ELR (cell line): ENCODE measurements around the gene BIRC3.
"Not testable (repeated sequence)": the region's sequence is repeated elsewhere in the genome, so short reads cannot be mapped to it uniquely, and the experiment has no call there.

ENCODE experiments used
- DNase-seq: peaks from one replicate; pipeline ENCODE4 v3.0.0-alpha.2; 2015; ENCODE audit warnings: low read depth

The BIRC3 gene

DNA sequence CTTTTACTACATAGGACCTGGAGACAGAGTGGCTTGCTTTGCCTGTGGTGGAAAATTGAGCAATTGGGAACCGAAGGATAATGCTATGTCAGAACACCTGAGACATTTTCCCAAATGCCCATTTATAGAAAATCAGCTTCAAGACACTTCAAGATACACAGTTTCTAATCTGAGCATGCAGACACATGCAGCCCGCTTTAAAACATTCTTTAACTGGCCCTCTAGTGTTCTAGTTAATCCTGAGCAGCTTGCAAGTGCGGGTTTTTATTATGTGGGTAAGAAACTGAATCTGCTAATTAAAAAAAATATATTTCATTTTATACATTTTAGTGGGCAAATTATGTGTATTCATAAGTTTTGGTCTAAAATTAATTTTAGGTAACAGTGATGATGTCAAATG is 7.8 kb downstream of the BIRC3 start:
- DNase-seq = no peak

DNA sequence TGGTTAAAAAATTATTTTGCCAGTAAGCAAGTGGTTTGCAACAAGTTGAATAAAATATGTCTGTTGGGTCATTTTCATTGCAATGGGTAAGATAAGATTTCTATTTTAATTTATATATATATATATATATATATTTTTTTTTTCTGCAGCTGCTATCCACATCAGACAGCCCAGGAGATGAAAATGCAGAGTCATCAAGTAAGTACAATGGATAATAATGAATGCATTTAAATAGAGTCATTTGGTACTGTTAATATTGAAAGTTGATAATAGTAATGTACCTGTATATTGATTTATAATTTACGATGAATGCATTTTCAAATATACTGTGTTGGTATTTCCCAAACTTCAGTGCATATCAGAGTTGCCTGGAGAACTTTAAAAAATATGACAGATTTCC is 11.5 kb downstream of the BIRC3 start:
- DNase-seq = no peak

DNA sequence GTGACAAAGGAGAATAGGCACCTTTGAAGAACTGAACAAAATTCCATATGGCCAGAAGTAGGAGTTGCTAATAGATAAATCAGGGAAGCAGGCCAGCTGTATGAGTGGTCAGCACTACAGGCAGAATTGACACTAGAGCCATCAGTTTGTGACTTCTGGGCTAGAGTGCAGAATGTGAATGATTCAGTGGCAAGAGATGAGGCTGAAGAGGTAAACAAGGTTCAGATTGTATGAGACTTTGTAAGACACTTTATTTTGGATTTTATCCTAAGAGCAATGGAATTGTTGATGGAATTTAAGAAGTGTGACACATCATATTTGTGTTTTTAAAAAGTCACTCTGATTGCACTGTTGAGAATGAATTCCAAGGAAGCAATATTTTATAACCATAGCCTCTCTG is 12.9 kb downstream of the BIRC3 start:
- DNase-seq = no peak

DNA sequence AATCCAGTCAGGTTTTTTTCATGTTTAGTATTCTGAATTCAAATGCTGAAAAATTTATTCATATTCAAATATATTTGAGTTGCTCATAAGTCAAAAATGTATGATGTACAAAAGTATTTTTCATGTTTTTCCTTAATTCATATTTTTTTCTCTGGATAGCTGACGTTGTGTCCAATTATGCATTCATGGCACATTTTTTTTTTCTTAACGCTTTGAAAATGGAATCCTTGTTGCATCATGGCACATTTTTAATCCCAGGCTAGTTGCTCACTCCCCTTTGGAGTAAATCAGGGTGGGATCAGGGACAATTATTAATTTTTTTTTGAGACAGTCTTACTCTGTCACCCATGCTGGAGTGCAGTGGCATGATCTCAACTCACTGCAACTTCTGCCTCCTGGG is 14.1 kb downstream of the BIRC3 start:
- no peak for DNase-seq

DNA sequence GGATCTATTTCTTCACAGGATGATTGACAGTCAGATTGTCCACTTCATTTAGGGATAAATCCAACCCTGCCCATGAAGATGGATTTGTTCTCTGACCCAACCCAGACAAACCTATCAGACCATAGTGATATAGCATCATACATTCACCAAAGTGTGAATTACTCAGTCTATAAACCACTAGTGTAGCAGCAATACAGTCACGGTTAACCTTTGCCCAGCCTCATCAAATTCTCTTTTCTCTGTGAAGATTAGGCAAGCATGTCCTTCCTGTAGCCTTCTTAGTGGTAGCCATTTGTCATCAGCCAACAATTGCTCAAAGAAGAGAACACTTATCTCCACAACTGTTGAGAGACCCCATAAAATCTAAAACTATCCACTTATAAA is 15.3 kb downstream of the BIRC3 start:
- no peak for DNase-seq

DNA sequence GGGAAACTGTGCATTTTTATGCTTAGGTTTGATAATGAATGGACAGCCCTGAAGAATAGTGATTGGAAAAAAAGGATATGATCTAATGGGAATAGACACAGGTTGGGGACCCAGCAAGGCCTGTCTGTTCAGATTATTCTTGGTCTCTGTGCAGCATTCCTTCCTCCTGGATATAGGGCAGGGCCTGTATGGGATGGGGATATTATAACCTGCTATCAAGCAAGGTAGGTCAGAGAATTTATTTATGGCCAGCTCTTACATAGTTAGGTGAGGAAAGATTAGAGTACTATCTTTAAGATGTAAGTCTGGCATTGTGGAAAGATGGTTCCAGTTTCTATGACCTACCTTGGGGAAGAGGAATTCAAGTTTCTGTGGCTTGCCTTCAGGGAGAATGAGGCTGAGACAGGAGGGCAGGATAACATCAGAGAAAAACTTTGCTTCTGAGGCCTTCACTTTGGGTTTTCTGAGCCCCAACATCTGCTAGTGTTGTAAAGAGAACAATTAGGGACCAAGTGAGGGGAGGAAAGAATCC is 21.3 kb downstream of the BIRC3 start:
- no peak for DNase-seq

DNA sequence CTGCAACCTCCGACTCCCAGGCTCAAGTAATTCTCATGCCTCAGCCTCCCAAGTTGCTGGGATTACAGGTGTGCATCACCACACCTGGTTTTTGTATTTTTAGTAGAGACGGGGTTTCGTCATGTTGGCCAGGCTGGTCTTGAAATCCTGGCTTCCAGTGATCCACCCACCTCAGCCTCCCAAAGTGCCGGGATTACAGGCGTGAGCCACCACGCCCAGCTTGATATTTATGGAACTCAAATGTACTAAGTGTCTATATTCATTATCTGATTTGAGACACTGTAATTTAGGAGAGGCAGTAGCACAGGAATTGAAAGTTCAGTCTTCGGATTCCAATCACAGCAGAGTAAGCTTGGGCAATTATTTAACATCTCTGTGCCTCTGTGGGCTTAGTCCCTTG is 24.0 kb downstream of the BIRC3 start:
- not testable (repeated sequence) for DNase-seq

DNA sequence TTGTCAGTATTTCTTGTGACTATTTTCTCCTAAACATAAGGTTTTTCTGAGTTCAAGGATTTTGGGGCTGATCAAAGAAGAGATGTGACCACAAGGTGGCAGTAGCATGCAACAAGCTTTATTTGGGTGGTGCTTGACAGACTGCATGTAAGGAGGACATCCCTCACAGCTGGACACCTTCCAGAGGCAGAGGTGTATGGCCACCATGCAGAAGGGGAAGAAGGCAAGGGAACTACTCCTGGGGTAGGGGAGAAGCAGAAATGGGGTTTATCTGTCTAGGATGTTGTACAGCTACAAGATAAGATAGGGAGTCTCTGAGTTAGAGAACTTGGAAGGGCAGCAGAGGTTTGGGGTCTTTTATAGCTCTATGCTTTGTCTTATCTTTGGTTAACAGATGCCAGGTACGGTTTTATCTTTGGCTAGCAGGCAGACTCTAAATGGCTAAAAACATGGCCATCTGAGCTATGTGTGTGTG is 24.6 kb downstream of the BIRC3 start:
- DNase-seq = peak; percentile 90

DNA sequence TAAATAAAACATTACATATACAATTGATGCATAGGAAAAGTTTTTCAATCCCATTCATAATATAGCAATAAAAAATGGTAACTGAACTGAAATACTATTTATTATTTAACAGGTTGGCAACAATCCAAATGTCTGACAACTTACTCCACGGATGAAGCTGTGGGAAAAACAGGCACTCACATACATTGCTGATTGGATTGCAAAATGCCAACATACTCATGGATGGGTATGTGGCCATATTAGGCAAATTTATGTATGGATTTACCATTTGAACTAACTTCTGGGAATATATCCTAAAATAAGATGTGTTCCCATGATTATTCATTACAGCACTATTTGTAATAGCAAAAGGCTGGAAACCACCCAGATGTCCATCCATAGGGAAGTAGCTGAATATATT is 26.5 kb downstream of the BIRC3 start:
- peak; percentile 55 for DNase-seq

DNA sequence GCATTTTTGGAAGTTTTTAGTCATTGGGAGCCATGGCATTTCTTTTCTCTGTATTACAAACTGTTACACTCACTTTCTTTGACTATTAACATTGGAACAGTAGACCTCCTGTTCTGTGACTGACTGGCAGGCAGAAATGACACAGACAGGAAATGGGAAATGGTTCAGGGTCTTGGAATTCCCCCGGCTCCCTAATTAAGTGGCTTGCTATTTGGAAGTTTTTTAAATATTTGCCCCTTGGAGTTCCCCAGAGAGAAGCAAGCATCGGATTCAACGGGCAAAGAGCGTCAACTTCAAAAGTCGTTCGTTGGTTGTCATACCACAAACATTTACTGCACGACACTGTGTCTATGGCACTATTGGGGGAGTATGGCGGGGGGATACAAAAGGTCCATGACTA is 28.6 kb downstream of the BIRC3 start:
- peak; percentile 93 for DNase-seq

DNA sequence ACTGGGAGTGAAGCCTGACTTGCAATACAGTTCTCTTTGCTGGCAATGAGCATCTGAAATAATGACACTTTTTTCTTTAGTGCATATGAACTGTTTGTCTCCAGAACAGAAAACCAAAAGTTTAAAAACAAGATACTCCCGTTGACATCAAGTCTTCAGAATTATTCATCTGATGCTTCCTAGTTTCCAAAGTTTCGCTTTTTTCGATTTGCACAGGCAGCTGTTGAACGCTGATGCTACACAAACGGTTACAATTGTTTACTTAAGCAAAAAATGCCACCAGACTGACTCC is 29.1 kb downstream of the BIRC3 start:
- no peak for DNase-seq

DNA sequence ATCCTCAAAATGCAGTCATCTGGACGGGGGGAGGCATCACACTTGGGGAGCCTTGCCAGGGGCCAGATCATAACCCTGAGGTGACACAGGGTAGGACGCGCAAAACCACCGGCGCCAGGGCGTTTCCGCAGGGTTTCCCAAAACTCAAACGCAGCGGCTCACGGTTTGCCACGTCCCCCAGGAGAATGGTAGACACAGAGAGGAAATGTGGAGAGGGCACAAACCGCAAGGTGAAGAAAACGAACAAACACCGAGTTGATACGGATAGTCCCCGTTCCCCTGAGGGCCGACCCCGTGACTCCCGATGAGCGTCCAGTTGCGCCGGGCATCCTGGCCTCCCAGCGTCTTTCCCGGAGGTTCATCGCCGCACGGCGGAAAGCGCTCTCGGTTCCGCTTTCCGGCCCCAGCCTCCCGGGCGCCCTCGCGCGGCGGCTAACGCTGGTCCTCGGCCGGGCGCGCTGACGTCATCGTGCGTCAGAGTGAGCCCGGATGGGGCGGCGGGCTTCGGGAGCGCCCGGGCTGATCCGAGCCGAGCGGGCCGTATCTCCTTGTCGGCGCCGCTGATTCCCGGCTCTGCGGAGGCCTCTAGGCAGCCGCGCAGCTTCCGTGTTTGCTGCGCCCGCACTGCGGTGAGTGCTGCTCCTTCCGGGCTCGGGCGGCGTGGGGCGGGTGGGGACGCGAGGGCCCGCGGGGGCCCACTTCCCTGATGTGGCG is 29.6 kb downstream of the BIRC3 start, which contains the start of gene BIRC2:
Gene BIRC2, plus strand, starts transcription at position 467 of the 714 bp plus-strand sequence. CDS start 2,641 bp downstream, outside the sequence.
- peak; percentile 97 for DNase-seq

DNA sequence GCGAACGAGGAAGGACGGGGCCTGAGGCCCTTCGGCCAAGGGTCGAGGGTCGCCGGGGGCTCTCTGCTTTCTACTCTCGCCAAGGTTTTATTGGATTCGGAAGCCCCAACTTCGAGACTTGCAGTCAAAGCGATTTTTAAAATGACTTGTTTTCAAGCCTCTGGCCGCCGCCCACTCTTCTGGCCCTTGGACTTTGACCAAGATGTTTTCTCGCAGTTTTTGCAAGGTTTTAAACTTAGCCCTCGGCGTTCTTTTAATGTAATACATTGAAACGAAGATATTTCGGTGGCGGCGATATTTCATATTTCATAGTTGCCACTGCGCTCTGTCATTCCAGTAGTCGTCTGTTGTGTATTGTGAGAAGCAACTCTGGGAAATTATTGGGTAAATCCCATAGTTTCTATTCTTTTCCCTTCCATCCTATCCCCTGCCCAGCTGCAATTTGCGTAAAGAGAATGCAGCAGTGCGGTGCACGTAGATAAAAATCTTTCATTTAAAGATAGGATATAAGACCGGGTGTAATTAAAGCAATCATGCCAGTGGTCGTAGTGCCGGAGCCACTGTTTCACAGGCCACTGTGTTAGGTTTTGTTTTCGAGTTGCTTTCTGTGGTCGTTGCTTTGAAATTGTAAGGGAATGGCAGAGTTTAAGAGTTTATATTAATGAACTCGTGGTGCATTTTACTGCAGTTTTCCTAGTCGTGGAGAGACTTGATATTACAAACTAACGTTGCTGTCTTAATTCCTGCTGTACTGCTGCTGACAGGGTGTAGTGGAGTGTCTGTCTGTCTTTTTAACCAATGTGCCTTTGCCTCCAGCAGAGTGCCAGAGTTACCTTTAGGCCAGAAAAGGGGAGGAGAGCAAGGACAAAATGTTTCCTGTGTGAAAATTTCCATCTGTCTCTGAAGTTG is 30.4 kb downstream of the BIRC3 start:
- DNase-seq = peak; percentile 53

DNA sequence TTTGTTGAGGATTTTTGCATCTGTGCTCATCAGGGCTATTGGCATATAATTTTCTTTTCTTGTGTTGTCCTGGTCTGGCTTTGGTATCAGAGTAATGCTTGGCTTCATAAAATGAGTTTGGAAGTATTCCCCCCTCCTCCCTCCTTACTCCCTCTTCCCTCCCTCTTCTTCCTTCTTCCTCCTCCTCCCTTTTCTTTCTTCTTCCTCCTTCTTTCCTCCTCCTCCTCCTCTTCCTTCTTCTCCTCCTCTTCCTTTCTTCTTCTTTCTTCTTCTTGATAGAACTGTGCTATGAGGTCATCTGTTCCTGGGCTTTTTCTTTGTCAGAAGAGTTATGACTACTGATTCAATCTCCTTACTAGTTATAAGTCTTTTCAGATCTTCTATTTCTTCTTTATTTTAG is 39.8 kb downstream of the BIRC3 start:
- no peak for DNase-seq

DNA sequence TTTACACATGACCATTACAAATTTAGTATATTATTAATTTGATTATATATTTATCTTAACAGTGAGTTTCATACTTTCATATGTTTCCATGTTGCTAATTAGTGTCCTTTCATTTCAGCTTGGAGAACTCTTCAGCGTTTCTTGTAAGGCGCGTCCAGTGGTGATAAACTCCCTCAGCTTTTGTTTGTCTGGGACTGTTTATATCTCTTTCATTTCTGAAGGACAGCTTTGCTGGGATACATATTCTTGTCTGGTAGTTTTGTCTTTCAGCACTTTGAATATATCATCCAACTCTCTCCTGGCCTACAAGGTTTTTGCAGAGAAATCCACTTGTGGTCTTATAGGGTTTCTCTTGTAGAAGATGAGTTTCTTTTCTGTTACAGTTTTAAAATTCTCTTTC is 42.1 kb downstream of the BIRC3 start:
- no peak for DNase-seq

DNA sequence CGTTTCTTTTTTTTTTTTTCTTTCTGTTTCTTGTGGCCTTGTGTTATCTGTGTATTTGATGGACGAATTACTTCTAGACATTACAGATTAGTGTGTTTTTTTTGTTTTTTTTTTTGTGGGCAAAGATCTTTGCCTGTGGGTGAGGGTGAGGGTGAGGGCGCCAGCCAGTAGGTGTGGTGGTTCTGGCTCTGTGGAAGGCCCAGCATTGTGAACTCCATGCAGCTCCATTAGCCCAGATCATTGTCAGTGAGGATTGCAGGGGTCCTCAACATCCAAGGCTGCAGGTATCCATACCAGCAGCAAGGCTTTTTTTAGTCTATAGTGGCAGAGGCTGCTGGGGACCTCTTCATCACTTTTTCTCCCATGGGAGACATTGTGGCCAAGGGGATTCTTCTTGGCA is 43.4 kb downstream of the BIRC3 start:
- DNase-seq = no peak

DNA sequence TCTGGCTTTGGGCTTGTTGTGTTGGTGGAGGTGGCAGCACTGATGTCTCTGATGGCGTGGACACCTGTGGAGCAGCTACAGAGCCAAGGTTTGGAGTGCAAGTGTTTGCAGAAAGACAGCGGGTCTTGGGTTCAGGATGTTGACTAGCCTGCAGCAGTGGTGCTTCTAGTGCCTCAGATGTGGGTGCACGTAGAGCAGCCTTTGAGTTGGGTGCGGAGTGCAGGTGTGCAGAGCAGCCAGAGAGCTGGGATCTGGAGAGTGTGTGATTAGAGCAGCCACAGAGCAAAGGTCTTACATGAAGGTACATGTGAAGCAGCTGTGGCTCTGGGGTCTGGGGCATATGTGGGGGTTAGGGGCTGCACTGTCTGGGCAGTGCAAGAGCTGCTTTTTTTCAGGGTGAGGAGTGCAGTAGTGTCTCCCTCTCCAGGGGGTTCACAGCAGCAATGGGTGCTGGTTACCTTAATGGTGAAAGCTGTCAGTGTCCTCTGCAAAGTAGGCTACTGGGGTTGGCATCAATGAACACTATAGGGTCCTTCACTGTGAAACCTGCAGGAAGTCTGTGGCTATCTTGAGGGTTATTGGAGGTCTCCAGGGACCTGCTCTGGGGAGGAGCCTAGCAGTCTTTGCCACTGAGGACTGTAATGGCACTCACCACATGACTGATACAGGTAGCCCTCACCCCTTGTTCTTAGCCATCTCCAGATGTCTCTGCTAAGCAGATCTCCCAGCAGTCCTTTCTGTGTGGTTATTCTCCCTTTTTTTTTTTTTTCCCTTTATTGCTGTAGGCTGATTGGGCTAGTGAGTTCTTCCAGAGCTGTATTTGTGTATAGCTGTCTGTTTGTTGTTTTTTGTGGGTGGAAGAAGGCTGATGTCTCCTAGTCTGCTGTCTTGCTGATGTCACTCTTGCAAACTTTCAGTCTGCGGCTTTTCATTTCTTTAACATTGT is 44.1 kb downstream of the BIRC3 start:
- DNase-seq = no peak

DNA sequence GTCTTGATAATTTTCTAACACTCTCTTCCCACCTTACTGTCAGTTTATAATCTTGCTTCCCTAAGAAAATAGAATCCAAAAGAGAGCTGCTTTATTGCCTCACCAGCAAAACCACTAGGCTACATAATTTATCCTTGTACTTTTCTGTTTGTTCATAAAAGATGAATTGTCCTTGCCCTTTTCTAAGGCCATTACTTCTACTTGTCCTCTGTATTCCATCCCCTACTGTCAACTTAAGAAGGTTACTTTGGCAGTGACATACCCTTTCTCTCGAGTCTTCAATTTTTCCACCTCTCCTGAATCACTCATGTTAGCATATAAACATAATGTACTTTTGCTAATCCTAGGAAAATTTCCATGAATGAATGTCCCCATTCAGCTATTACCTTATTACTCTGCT is 47.7 kb downstream of the BIRC3 start:
- DNase-seq = no peak

DNA sequence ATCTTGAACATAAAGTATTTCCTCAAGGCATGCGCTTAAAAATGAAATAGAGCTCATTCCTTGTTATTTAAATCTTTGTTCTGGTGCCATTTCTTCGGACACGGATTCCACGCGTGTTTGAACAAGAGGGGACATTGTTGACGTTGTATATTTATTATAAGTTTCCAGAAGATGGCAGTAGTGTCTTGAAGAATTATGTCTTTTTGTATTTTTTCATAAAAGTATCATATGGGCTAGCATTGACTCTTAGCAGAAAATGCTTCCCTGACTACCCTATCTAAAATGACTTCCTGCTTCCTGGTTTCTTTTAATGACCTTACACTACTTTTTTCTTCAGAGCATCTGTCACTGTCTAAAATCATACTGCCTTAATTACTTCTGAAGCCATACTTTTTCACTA is 50.1 kb downstream of the BIRC3 start:
- DNase-seq = peak; percentile 29

DNA sequence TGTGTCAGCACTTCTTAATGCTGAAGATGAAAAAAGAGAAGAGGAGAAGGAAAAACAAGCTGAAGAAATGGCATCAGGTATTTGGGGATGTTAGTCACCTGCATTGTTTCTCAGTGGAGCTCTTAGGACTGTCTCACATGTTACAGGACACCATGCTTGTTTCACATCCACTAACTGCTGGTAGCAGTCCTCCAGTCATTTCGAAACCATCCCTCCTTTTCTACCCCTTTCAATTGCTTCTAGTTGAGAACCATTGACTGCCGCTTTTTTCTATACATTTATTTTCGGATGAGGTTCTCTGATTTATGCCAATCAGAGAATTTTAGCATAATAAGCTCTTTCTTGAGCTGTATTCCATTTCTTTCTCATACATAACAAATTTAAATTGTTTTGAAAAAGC is 51.2 kb downstream of the BIRC3 start:
- DNase-seq = no peak

DNA sequence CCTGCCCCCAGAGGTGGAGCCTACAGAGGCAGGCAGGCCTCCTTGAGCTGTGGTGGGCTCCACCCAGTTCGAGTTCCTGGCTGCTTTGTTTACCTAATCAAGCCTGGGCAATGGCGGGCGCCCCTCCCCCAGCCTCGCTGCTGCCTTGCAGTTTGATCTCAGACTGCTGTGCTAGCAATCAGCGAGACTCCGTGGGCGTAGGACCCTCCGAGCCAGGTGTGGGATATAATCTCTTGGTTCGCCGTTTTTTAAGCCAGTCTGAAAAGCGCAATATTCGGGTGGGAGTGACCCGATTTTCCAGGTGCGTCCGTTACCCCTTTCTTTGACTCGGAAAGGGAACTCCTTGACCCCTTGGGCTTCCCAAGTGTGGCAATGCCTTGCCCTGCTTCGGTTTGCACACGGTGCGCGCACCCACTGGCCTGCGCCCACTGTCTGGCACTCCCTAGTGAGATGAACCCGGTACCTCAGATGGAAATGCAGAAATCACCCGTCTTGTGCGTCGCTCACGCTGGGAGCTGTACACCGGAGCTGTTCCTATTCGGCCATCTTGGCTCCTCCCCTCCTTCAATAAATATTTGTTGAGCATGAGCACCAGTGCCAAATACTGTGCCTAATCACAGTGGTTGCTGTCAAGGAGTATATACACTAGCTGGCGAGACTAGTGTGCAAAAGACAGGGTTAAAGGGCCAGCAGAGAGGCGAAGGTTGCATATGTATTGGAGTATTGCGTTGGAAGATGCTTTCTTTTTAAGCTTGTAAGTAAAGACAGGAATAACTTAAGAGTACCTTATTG is 57.5 kb downstream of the BIRC3 start:
- not testable (repeated sequence) for DNase-seq
